GM18505 (cell line): ENCODE data around the gene LRRC25.
A peak's percentile ranks its signal among the peaks of the same experiment; 100 is the strongest.

Experiments
- ATAC-seq: cut with Tn5 transposase; IDR thresholded peaks from one replicate; pipeline ENCODE4 v1.9.1; 2021; ENCODE audit not compliant: unreplicated experiment
- POLR2A ChIP-seq: IDR thresholded peaks from 4 replicates; pipeline ENCODE4 v1.6.1; 2011; ENCODE audit warnings: borderline replicate concordance; ENCODE audit not compliant: insufficient read depth, insufficient read length; ENCODE audit errors: extremely low read depth

Gene LRRC25

DNA sequence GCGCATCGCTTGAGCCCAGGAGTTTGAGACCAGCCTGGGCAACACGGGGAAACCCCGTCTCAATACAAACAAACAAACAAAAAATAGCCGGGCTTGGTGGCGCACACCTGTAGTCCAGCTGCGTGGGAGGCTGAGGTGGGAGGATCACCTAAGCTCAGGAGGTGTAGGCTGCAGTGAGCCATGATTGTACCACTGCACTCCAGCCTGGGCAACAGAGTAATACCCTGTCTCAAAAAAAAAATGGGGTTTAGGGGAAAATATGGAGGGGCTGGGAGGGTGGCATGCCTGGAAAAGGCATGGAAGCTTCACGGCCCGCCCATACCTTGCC, 42.5 kb upstream of the LRRC25 start:
- TF ChIP-seq POLR2A = no peak
- ATAC-seq = no peak

DNA sequence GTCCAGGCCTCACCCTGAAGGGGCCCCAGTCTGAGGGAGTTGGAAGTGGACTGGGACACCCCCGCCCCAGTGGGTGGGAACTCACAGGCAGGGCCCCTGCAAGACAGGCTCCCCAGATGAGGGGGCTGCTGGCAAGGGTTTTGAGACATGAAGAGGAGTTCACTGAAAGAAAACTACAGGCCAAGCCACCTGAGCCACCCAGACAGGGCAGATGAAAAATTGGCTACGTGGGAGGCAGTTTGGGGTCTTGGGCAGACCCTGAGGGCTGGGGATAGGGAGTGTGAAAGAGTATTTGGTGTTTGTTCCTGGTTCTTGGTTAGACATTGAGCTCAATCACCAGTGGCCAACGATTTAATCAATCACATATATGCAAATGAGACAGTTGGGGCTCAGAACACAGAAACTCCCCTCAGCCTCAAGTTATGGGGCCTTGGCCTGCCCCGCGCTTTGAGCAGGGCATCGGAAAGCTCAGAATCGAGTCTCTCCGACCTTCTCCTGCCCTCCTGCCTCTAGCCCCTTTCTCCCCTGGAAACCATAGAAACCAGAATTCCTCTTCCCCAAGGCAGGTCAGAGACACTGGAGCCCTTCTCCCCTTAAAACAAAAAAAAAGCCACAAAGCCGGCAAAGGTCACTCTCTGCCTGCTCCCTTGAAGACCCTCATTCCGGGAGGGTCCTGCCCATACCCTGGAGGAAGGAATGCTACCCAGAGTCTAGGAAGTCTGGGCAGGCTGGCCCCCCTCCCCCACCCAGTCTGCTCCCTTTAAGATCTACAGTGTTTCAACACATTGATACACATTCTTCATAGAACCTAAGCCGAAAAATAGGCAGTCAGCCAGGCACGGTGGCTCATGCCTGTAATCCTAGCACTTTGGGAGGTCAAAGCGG, 41.8 kb upstream of the LRRC25 start:
- no peak for TF ChIP-seq POLR2A
- ATAC-seq = no peak

DNA sequence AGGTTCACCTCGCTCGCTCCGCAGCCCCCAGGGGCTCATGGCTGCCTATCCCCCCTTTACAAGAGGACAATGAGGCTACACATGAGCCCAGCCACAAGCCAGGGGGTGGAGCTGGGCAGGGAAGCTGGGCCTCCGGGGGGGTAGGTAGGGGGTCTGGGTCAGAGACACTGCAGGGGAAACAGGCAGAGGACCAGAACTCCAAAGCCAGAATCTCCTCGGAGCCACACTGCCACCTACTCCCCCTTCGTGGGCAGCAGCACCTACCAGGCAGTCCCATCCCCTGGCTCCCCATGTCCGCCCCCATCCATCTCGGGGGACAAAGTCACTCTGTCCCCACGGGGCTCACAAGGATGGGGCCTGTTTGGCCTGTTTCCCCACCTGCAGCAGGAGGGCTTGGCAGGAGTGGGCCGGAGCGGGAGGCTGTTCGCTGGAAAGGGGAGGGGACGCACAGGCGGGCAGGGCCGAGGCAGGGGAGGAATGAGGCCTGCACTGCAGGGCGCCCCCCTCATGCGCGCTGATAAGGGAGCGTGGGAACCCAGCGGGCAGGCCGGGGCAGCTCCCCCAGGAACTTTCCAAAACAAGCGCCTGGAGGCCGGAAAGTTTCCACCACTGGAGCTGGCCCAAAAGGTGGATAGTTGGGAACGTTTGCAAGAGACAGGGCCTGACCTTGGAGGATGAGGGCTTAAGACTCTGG, 41.1 kb upstream of the LRRC25 start:
- ATAC-seq = no peak
- no peak for TF ChIP-seq POLR2A

GRCh38 chr19:18437491-18438330, 40.3 kb upstream of the LRRC25 start, which contains the start of gene ISYNA1:
TSS of gene ISYNA1 (minus strand) at chr19:18438133. CDS start at chr19:18437979, 154 bp downstream.
- no peak for TF ChIP-seq POLR2A
- no peak for ATAC-seq

DNA sequence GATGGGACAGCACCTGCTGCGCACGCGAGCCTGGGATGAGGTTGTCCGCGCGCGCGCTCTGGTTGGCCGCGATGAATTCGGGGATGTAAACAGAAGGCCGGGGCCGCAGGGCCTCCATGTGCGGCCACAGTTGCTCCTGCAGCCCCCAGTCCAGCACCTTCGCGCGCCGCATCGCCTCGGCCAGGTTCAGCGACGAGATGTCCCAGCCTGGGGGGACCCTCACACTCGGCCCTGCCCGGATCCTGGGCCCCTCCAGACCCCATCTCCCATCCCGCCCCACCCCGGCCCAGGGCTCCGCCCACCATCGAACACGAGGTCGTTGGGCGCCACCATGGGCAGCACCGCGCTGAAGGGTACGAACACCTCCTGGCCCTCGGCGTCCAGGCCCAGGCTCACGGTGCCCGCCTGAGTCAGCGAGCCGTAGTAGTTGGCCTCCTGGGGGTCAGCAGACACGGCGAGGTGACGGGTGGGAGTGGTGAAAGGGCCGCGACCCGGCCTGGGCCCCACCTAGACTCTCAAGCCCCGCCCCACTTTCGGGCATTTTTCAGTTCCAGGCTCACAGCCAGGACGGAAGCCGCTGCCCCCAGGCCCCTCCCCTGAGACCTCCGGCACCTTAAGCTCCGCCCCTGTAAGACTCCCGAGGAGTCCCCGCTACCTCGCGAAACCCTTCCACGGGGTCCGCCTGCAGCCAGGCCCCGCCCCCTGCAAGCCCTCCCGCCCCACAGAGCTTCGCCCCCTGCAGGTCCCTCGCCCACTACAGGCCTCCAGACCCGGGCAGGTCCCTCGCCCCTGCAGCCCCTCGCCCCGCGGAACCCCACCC, 39.5 kb upstream of the LRRC25 start:
- ATAC-seq = peak; percentile 43
- TF ChIP-seq POLR2A = no peak

DNA sequence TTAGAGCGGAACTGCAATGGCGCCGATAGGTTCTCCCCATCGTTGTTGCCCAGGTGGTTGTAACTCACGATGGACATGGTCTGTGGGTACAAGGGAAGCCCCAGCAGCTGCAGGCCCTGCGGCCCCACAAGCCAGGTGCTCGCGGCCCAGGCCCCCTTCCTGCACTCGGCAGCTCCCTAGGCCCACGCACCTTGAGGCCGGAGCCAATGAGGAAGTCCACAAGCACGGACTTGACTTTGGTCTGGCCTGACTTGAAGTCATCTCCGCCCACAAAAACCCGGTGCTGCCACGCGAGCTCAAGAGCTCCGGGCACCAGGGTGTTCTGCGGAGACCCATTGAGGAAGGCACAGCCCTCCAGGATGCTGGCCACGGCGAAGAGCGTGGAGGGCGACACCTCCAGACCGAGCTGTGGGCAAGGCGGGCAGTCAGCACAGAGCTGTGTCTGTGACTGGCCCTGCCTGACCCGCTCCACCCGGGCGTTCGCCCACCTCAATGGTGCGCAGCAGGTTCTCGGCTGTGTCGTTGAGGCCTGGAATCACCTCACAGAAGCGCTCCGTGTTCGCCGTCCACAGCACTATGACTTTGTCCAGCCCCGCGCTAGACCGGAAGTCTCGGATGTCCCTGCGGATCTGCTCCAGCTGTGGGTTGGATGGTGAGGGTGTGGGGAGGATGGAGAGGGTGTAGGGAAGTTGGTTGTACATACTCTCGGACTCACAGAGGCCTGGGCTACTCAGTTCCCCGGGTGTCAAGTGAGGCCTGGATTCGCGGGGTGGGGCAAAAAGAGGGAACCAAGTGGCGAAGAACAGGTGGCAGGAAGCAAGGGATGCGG, 38.6 kb upstream of the LRRC25 start:
- ATAC-seq = no peak
- TF ChIP-seq POLR2A = no peak

DNA sequence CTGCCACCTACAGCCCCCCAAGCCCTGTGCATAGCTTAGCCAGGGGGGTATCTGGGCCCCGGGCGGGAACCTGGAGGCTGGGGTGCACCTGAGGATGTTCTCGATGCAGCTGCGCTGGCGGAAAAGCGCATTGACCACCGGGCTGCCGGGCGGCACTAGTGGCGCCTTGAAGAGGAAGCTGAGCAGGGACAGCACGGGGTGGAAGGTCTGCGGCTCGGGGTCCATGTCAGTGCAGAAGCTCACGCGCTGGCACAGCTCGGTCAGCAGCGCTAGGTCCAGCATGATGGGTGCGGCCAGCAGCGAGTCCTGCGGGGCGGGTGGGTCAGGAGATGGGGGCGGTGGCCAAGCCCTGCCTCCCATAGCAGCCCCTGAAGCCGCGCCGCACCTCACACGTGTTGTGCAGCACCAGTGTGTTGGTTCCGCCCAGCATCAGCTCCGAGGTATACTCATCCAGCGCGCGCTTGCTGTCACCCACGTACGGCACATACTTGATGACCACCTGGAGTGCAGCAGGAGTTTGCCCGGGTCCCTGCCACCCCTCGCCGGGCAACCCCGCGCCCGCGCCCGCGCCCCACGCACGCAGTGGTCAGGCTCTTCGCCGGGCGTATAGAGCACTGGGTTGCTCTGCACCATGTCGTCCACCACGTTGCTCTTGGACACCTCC, 37.9 kb upstream of the LRRC25 start:
- TF ChIP-seq POLR2A = no peak
- no peak for ATAC-seq

- TF ChIP-seq POLR2A = no peak
- ATAC-seq = no peak
Observed at GRCh38 chr19:18434411-18435175, 37.2 kb upstream of the LRRC25 start.

- ATAC-seq = no peak
- TF ChIP-seq POLR2A = no peak
Observed at GRCh38 chr19:18433735-18434398, 36.4 kb upstream of the LRRC25 start.

GRCh38 chr19:18433015-18433691, 35.7 kb upstream of the LRRC25 start:
- ATAC-seq = no peak
- peak; percentile 64 for TF ChIP-seq POLR2A
